ENCODE measurements around the gene CTSD.

Gene CTSD

DNA sequence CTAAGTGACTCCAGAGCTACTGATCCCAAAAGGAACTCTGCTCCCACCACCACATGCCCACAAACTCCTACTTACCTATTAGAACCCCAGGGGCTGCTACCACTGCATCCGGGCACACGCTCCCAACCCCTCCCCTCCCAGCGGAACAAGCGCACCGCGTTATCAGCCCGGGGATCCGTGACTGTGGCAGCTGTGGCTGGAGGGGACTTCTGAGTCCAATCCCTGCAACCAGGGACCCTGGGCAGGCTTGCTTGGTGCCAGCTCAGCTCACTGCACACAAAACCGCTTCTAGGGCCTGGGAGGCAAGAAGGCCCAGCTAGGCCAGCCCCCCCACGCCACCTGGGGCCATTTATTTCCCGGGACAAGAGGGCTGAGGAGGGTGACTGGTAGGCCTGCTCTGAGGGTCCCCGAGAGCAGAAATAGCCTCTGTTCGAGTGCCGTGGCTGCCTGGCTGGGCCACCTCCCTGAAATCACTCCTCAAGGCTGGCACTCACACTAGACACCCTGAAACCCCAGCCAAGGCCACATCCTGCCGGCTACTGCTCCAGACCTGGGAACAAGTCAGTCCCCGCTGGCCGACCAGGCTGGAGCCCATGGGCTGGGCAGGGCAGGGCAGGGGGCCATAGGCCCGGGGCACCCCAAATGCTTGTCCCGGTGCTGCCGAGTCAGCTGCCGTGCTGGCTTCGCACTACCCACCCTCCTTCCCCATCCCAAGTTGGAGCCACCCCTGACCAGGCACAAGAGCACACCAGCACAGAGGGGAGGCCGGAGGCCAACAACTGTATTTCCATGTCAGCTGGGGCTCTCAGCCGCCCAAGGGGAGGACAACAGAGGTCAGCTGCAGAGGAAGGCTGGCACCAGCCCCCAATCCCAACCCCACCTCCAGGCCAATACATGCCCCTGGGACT is 11.5 kb downstream of the CTSD start:
- WGBS, 2 donors (ENCODE audit: extremely low coverage in 2 of 2, insufficient read length in 2 of 2, insufficient replicate concordance in 1 of 2) = no CpG with 5 or more reads among the region's 24 CpGs
- Histone ChIP-seq H4K91ac (ENCODE audit: low read depth, low read length, poor library complexity) (no peak overlapping the region), H3K4ac (ENCODE audit: low read length) (no peak overlapping the region), H2BK120ac (ENCODE audit: low read depth, low read length) (no peak overlapping the region), H3K27me3 (ENCODE audit: control insufficient read depth in 3 of 3, insufficient read depth in 3 of 3, low read depth in 1 of 3, low read length in 3 of 3) (peaks cover 7 to 40% (median 32%) of the 10 kb centered on the region in 3 experiments), H4K8ac (ENCODE audit: low read depth, low read length) (no peak overlapping the region), H2BK15ac (ENCODE audit: low read length) (no peak overlapping the region), H3K18ac (ENCODE audit: low read length) (no peak overlapping the region), H2AFZ (ENCODE audit: low read length) (no peak overlapping the region), H3K4me3 (ENCODE audit: low read length in 2 of 2) (no peak overlapping the region), H3K9ac (ENCODE audit: low read depth, low read length, poor library complexity) (no peak overlapping the region), H3K79me1 (ENCODE audit: low read depth, low read length) (no peaks in the 10 kb centered on the region), H3K23ac (ENCODE audit: low read depth, low read length, poor library complexity) (peak overlapping the region; percentile 43), H3K4me1 (ENCODE audit: control insufficient read depth in 2 of 2, insufficient read depth in 1 of 2, low read depth in 1 of 2, low read length in 2 of 2) (peaks cover 0 to 14% of the 10 kb centered on the region in 2 donors), H2AK5ac (ENCODE audit: low read depth, low read length) (no peak overlapping the region), H3K9me3 (replicated peaks in 1 of 2; ENCODE audit: control insufficient read depth in 2 of 2, insufficient read depth in 1 of 2, low read depth in 1 of 2, low read length in 2 of 2) (no peaks in the 10 kb centered on the region), H3K4me2 (ENCODE audit: insufficient read depth, low read length, poor library complexity, severe bottlenecking) (no peak overlapping the region), H2BK5ac (ENCODE audit: low read length) (peak overlapping the region; percentile 75), H2BK12ac (ENCODE audit: low read length) (no peak overlapping the region), H3K27ac (replicated peaks; ENCODE audit: low read length) (no peak overlapping the region), H3K36me3 (replicated peaks in 1 of 2; ENCODE audit: control insufficient read depth in 2 of 2, insufficient read depth in 2 of 2, low read length in 2 of 2) (peaks cover 6 to 17% of the 10 kb centered on the region in 2 donors), H3K14ac (ENCODE audit: low read length) (no peak overlapping the region)
- DNase-seq (ENCODE audit: low spot score) = no peak

GRCh38 chr11:1751531-1751921 is 12.2 kb downstream of the CTSD start:
- Histone ChIP-seq H3K18ac (ENCODE audit: low read length) (no peak overlapping the region), H2BK12ac (ENCODE audit: low read length) (no peak overlapping the region), H3K79me1 (ENCODE audit: low read depth, low read length) (no peaks in the 10 kb centered on the region), H3K27ac (replicated peaks; ENCODE audit: low read length) (no peak overlapping the region), H3K4ac (ENCODE audit: low read length) (no peak overlapping the region), H4K8ac (ENCODE audit: low read depth, low read length) (no peak overlapping the region), H3K36me3 (replicated peaks in 1 of 2; ENCODE audit: control insufficient read depth in 2 of 2, insufficient read depth in 2 of 2, low read length in 2 of 2) (peaks cover 5 to 17% of the 10 kb centered on the region in 2 donors), H2AFZ (ENCODE audit: low read length) (no peak overlapping the region), H4K91ac (ENCODE audit: low read depth, low read length, poor library complexity) (no peak overlapping the region), H2AK5ac (ENCODE audit: low read depth, low read length) (no peak overlapping the region), H3K14ac (ENCODE audit: low read length) (no peak overlapping the region), H3K9ac (ENCODE audit: low read depth, low read length, poor library complexity) (no peak overlapping the region), H3K4me3 (ENCODE audit: low read length in 2 of 2) (no peak overlapping the region), H2BK120ac (ENCODE audit: low read depth, low read length) (no peak overlapping the region), H2BK15ac (ENCODE audit: low read length) (no peak overlapping the region), H2BK5ac (ENCODE audit: low read length) (no peak overlapping the region), H3K27me3 (ENCODE audit: control insufficient read depth in 3 of 3, insufficient read depth in 3 of 3, low read depth in 1 of 3, low read length in 3 of 3) (peaks cover 7 to 45% (median 35%) of the 10 kb centered on the region in 3 experiments), H3K9me3 (replicated peaks in 1 of 2; ENCODE audit: control insufficient read depth in 2 of 2, insufficient read depth in 1 of 2, low read depth in 1 of 2, low read length in 2 of 2) (no peaks in the 10 kb centered on the region), H3K4me1 (ENCODE audit: control insufficient read depth in 2 of 2, insufficient read depth in 1 of 2, low read depth in 1 of 2, low read length in 2 of 2) (peaks cover 0 to 14% of the 10 kb centered on the region in 2 donors), H3K4me2 (ENCODE audit: insufficient read depth, low read length, poor library complexity, severe bottlenecking) (no peak overlapping the region), H3K23ac (ENCODE audit: low read depth, low read length, poor library complexity) (peak overlapping the region; percentile 43)
- no CpG with 5 or more reads among the region's 5 CpGs for WGBS, 2 donors (ENCODE audit: extremely low coverage in 2 of 2, insufficient read length in 2 of 2, insufficient replicate concordance in 1 of 2)
- no peak for DNase-seq (ENCODE audit: low spot score)

- Histone ChIP-seq H2BK15ac (ENCODE audit: low read length) (peak overlapping the region; percentile 37), H2AK5ac (ENCODE audit: low read depth, low read length) (peak overlapping the region; percentile 81), H3K4ac (ENCODE audit: low read length) (no peak overlapping the region), H3K9ac (ENCODE audit: low read depth, low read length, poor library complexity) (no peak overlapping the region), H3K4me1 (ENCODE audit: control insufficient read depth in 2 of 2, insufficient read depth in 1 of 2, low read depth in 1 of 2, low read length in 2 of 2) (peaks cover 0 to 14% of the 10 kb centered on the region in 2 donors), H2BK5ac (ENCODE audit: low read length) (no peak overlapping the region), H3K23ac (ENCODE audit: low read depth, low read length, poor library complexity) (peak overlapping the region; percentile 80), H3K18ac (ENCODE audit: low read length) (peak overlapping the region; percentile 71), H3K4me3 (ENCODE audit: low read length in 2 of 2) (no peak overlapping the region), H3K79me1 (ENCODE audit: low read depth, low read length) (no peaks in the 10 kb centered on the region), H3K27ac (replicated peaks; ENCODE audit: low read length) (no peak overlapping the region), H2BK120ac (ENCODE audit: low read depth, low read length) (no peak overlapping the region), H2AFZ (ENCODE audit: low read length) (no peak overlapping the region), H3K36me3 (replicated peaks in 1 of 2; ENCODE audit: control insufficient read depth in 2 of 2, insufficient read depth in 2 of 2, low read length in 2 of 2) (peaks cover 2 to 13% of the 10 kb centered on the region in 2 donors), H3K4me2 (ENCODE audit: insufficient read depth, low read length, poor library complexity, severe bottlenecking) (peak overlapping the region; percentile 25), H4K8ac (ENCODE audit: low read depth, low read length) (peak overlapping the region; percentile 17), H3K9me3 (replicated peaks in 1 of 2; ENCODE audit: control insufficient read depth in 2 of 2, insufficient read depth in 1 of 2, low read depth in 1 of 2, low read length in 2 of 2) (peaks cover 0 to under 1% of the 10 kb centered on the region in 2 donors), H4K91ac (ENCODE audit: low read depth, low read length, poor library complexity) (no peak overlapping the region), H2BK12ac (ENCODE audit: low read length) (peak overlapping the region; percentile 22), H3K27me3 (ENCODE audit: control insufficient read depth in 3 of 3, insufficient read depth in 3 of 3, low read depth in 1 of 3, low read length in 3 of 3) (peaks cover 7 to 45% (median 36%) of the 10 kb centered on the region in 3 experiments), H3K14ac (ENCODE audit: low read length) (peak overlapping the region; percentile 38)
- no CpG with 5 or more reads among the region's 14 CpGs for WGBS, 2 donors (ENCODE audit: extremely low coverage in 2 of 2, insufficient read length in 2 of 2, insufficient replicate concordance in 1 of 2)
- DNase-seq (ENCODE audit: low spot score) = no peak
Measured at GRCh38 chr11:1750840-1751530, 12.7 kb downstream of the CTSD start.

- Histone ChIP-seq H3K4me1 (ENCODE audit: control insufficient read depth in 2 of 2, insufficient read depth in 1 of 2, low read depth in 1 of 2, low read length in 2 of 2) (peaks cover 0 to 14% of the 10 kb centered on the region in 2 donors), H2AK5ac (ENCODE audit: low read depth, low read length) (peak within 1 kb of the TSS; percentile 94), H3K27me3 (ENCODE audit: control insufficient read depth in 3 of 3, insufficient read depth in 3 of 3, low read depth in 1 of 3, low read length in 3 of 3) (peaks cover 7 to 45% (median 41%) of the 10 kb centered on the region in 3 experiments), H4K91ac (ENCODE audit: low read depth, low read length, poor library complexity) (peak within 1 kb of the TSS; percentile 79), H3K4me2 (ENCODE audit: insufficient read depth, low read length, poor library complexity, severe bottlenecking) (peak within 1 kb of the TSS; percentile 75), H3K23ac (ENCODE audit: low read depth, low read length, poor library complexity) (peak within 1 kb of the TSS; percentile 80), H3K27ac (replicated peaks; ENCODE audit: low read length) (no peak within 1 kb of the TSS), H3K14ac (ENCODE audit: low read length) (peak within 1 kb of the TSS; percentile 89), H3K9me3 (replicated peaks in 1 of 2; ENCODE audit: control insufficient read depth in 2 of 2, insufficient read depth in 1 of 2, low read depth in 1 of 2, low read length in 2 of 2) (peaks cover 0 to 6% of the 10 kb centered on the region in 2 donors), H3K9ac (ENCODE audit: low read depth, low read length, poor library complexity) (peak within 1 kb of the TSS; percentile 72), H2AFZ (ENCODE audit: low read length) (no peak within 1 kb of the TSS), H2BK5ac (ENCODE audit: low read length) (no peak within 1 kb of the TSS), H3K4me3 (ENCODE audit: low read length in 2 of 2) (no peak within 1 kb of the TSS), H2BK12ac (ENCODE audit: low read length) (peak within 1 kb of the TSS; percentile 73), H3K4ac (ENCODE audit: low read length) (no peak within 1 kb of the TSS), H3K36me3 (replicated peaks in 1 of 2; ENCODE audit: control insufficient read depth in 2 of 2, insufficient read depth in 2 of 2, low read length in 2 of 2) (peaks cover 4 to 11% of the 10 kb centered on the region in 2 donors), H2BK120ac (ENCODE audit: low read depth, low read length) (no peak within 1 kb of the TSS), H3K18ac (ENCODE audit: low read length) (peak within 1 kb of the TSS; percentile 89), H3K79me1 (ENCODE audit: low read depth, low read length) (no peaks in the 10 kb centered on the region), H4K8ac (ENCODE audit: low read depth, low read length) (peak within 1 kb of the TSS; percentile 17), H2BK15ac (ENCODE audit: low read length) (peak within 1 kb of the TSS; percentile 58)
- DNase-seq (ENCODE audit: low spot score) = no peak
- WGBS, 2 donors (ENCODE audit: extremely low coverage in 2 of 2, insufficient read length in 2 of 2, insufficient replicate concordance in 1 of 2) = no CpG with 5 or more reads among the region's 6 CpGs
Measured at GRCh38 chr11:1750481-1750839, 13.3 kb downstream of the CTSD start, which contains the start of gene IFITM10. TSS of gene IFITM10 (minus strand) at chr11:1750595. CDS start at chr11:1750442, 153 bp downstream.
